A549 (cell line): ENCODE measurements around the gene RIPK4. TPM values are rescaled to one million over a fixed set of nuclear protein-coding genes. Genes with fewer than 3 reads are reported as not detected.
A peak's percentile ranks its signal among the peaks of the same experiment; 100 is the strongest.

Experiments used
- ATAC-seq, 2 experiments: fragments of 200-7000 bp in 1 of 2; fragments of >200 bp in 1 of 2; cut with Nextera tagmentation in 1 of 2; cut with Tn5 transposase in 1 of 2; 3 replicates each; pipeline versions ENCODE4 v1.8.0 to v1.9.1; 2018 to 2020; ENCODE audit warnings: mild to moderate bottlenecking in 1 of 2, moderate library complexity in 1 of 2
- CTCF ChIA-PET: fragments of 300-600 bp; sonication (Branson Sonifier 250); formaldehyde crosslinking; extraction: SDS; loops from one replicate; lab custom pipeline; 2021; ENCODE audit warnings: antibody characterized with exemption, inconsistent platforms; lab: Yijun Ruan, JAX
- POLR2A ChIA-PET: fragments of 350-600 bp; formaldehyde crosslinking; extraction: SDS; loops from one replicate; lab custom pipeline; 2021; ENCODE audit warnings: antibody characterized with exemption, inconsistent platforms; lab: Yijun Ruan, JAX
- DNase-seq, 2 experiments: peaks; one replicate each; pipeline versions ENCODE4 v3.0.0 to v3.0.0-alpha.2; 2011 to 2016; ENCODE audit warnings: low read depth in 1 of 2, low spot score in 1 of 2
- FAIRE-seq: peaks from 2 replicates; lab custom pipeline; 2011; peaks lifted over from hg19 to GRCh38; lab: Jason Lieb, UNC
- H3K27ac ChIP-seq, 2 experiments: fragments of >200 bp; sonication (Bioruptor Twin); formaldehyde crosslinking; 3 replicates each; pipeline ENCODE4 v1.5.1; 2016 to 2017
- H3K4me1 ChIP-seq: fragments of >200 bp; sonication (Bioruptor Twin); formaldehyde crosslinking; 3 replicates; pipeline ENCODE4 v1.6.1; 2016
- H3K4me2 ChIP-seq: fragments of >200 bp; sonication (Bioruptor Twin); formaldehyde crosslinking; 3 replicates; pipeline ENCODE4 v1.6.1; 2016
- H3K4me3 ChIP-seq: fragments of >200 bp; sonication (Bioruptor Twin); formaldehyde crosslinking; 3 replicates; pipeline ENCODE4 v1.5.1; 2016
- H3K9me3 ChIP-seq: fragments of >200 bp; sonication (Bioruptor Twin); formaldehyde crosslinking; 3 replicates; pipeline ENCODE4 v1.6.1; 2016
- ATOH8 ChIP-seq: fragments of 250-450 bp; sonication (Bioruptor Pico); IDR thresholded peaks from 2 replicates; pipeline ENCODE4 v1.5.0; 2020; ENCODE audit warnings: low read depth, mild to moderate bottlenecking, moderate library complexity
- CBX2 ChIP-seq: fragments of 200-600 bp; sonication (generic); IDR thresholded peaks from 2 replicates; pipeline ENCODE4 v1.6.1; 2016; ENCODE audit warnings: low read depth, mild to moderate bottlenecking, borderline replicate concordance
- CBX8 ChIP-seq: fragments of 200-600 bp; sonication (generic); IDR thresholded peaks from 2 replicates; pipeline ENCODE4 v1.6.1; 2016
- CHD4 ChIP-seq: fragments of 200-600 bp; sonication (generic); IDR thresholded peaks from 2 replicates; pipeline ENCODE4 v1.6.1; 2016; ENCODE audit warnings: antibody characterized with exemption, mild to moderate bottlenecking, borderline replicate concordance
- EP300 ChIP-seq, 2 experiments: fragments of >200 bp; sonication (Bioruptor Twin); formaldehyde crosslinking; IDR thresholded peaks; 2 replicates in 1 of 2; 3 replicates in 1 of 2; pipeline ENCODE4 v1.6.1; 2016 to 2017
- ESRRA ChIP-seq: fragments of 150-350 bp; IDR thresholded peaks from 2 replicates; pipeline ENCODE4 v1.6.1; 2014; ENCODE audit warnings: mild to moderate bottlenecking, low read length, borderline replicate concordance
- HEYL ChIP-seq: fragments of 250-450 bp; sonication (Bioruptor Pico); IDR thresholded peaks from 2 replicates; pipeline ENCODE4 v1.8.0; 2021; ENCODE audit warnings: mild to moderate bottlenecking, moderate library complexity
- JUN ChIP-seq, 2 experiments: fragments of >200 bp; sonication (Bioruptor Twin); formaldehyde crosslinking; IDR thresholded peaks; 2 replicates in 1 of 2; 3 replicates in 1 of 2; pipeline ENCODE4 v1.6.1; 2016 to 2017
- JUNB ChIP-seq: fragments of >200 bp; sonication (Bioruptor Twin); formaldehyde crosslinking; IDR thresholded peaks from 2 replicates; pipeline ENCODE4 v1.6.1; 2016
- KDM5A ChIP-seq: fragments of 200-600 bp; sonication (generic); IDR thresholded peaks from 2 replicates; pipeline ENCODE4 v1.6.1; 2016; ENCODE audit warnings: antibody characterized with exemption, mild to moderate bottlenecking
- MAZ ChIP-seq: fragments of 150-350 bp; IDR thresholded peaks from 2 replicates; pipeline ENCODE4 v1.6.1; 2014; ENCODE audit warnings: antibody characterized with exemption, low read depth, low read length, borderline replicate concordance
- MYC ChIP-seq: IDR thresholded peaks from 2 replicates; pipeline ENCODE4 v1.6.1; 2012; ENCODE audit warnings: mild to moderate bottlenecking, inconsistent platforms, low read length, improper control_type of control experiment, borderline replicate concordance
- NR3C1 ChIP-seq: fragments of >200 bp; sonication (Bioruptor Twin); formaldehyde crosslinking; IDR thresholded peaks from 3 replicates; pipeline ENCODE4 v1.6.1; 2017
- PHF8 ChIP-seq: fragments of 200-600 bp; sonication (generic); IDR thresholded peaks from 2 replicates; pipeline ENCODE4 v1.6.1; 2016; ENCODE audit warnings: low read depth, mild to moderate bottlenecking, antibody characterized with exemption, moderate library complexity, borderline replicate concordance
- POLR2A ChIP-seq: IDR thresholded peaks from 2 replicates; pipeline ENCODE4 v1.6.1; 2012; ENCODE audit warnings: mild to moderate bottlenecking, low read length
- RAD21 ChIP-seq, 2 experiments: fragments of >200 bp in 1 of 2; sonication (Bioruptor Twin) in 1 of 2; formaldehyde crosslinking in 1 of 2; IDR thresholded peaks in 1 of 2; conservative IDR thresholded peaks in 1 of 2; 2 replicates in 1 of 2; 3 replicates in 1 of 2; pipeline ENCODE4 v1.6.1; 2012 to 2018; ENCODE audit warnings: inconsistent platforms in 1 of 2
- RCOR1 ChIP-seq: fragments of 150-350 bp; IDR thresholded peaks from 2 replicates; pipeline ENCODE4 v1.6.1; 2014; ENCODE audit warnings: antibody characterized with exemption, low read length, low read depth
- SMC3 ChIP-seq: fragments of >200 bp; sonication (Bioruptor Twin); formaldehyde crosslinking; IDR thresholded peaks from 3 replicates; pipeline ENCODE4 v1.6.1; 2018; ENCODE audit warnings: inconsistent platforms
- TFCP2L1 ChIP-seq: fragments of 250-450 bp; sonication (Bioruptor Pico); IDR thresholded peaks from 2 replicates; pipeline ENCODE4 v1.5.0; 2021; ENCODE audit warnings: mild to moderate bottlenecking
- ZSCAN20 ChIP-seq: fragments of 250-450 bp; sonication (Bioruptor Pico); IDR thresholded peaks from 2 replicates; pipeline ENCODE4 v1.8.0; 2022; ENCODE audit warnings: mild to moderate bottlenecking, moderate library complexity
- WGBS: methylation state at CpG from one replicate; pipeline ENCODE4 v1.1.6; 2017; ENCODE audit errors: missing lambda C conversion rate; 5-methylcytosine and 5-hydroxymethylcytosine counted together
- polyA minus RNA-seq: library from RNA; depleted of rRNA, polyadenylated mRNA; stranded (reverse); fragments of >200 nt; gene quantifications from 2 replicates; pipeline ENCODE4 v1.2.3, GENCODE V29; 2011; rRNA and poly(A)+ RNA removed
- polyA plus RNA-seq, 4 experiments: library from polyadenylated mRNA; depleted of rRNA in 3 of 4; stranded (reverse); fragments of >200 nt; fragmentation: RNase III in 1 of 4; extraction: RNeasy Plus Mini Kit Qiagen cat#74134 plus additional on column Dnase treatment in 1 of 4; gene quantifications; 2 replicates in 3 of 4; 3 replicates in 1 of 4; pipeline ENCODE4 v1.2.3, GENCODE V29; 2011 to 2017
- TF ChIP-seq, protein P1 (sequence below): fragments of >200 bp; sonication (Bioruptor Twin); formaldehyde crosslinking; IDR thresholded peaks from 3 replicates; pipeline ENCODE4 v1.6.1; 2016
- TF ChIP-seq, protein P2 (sequence below): fragments of 150-350 bp; IDR thresholded peaks from 2 replicates; pipeline ENCODE4 v1.6.1; 2014; ENCODE audit warnings: low read depth, mild to moderate bottlenecking, low read length

Gene RIPK4
- 3.0 and 3.3 TPM in 2 replicates for polyA plus RNA-seq (2011; rRNA removed)
- 5.8 and 8.1 TPM in 2 replicates for polyA plus RNA-seq (2012; cell fraction: cytosol; rRNA removed)
- polyA plus RNA-seq (2012; cell fraction: nucleus; rRNA removed): 29.3 and 29.7 TPM in 2 replicates
- 5.1 to 6.4 TPM (median 5.7 TPM) in 3 replicates for polyA plus RNA-seq (2017; fragmentation: RNase III; extraction: RNeasy Plus Mini Kit Qiagen cat#74134 plus additional on column Dnase treatment)
- 5.0 and 8.3 TPM in 2 replicates for polyA minus RNA-seq

GRCh38 chr21:41766883-41767605 lies at the start of gene RIPK4:
RIPK4 (minus strand) TSS chr21:41767052; CDS start chr21:41767041, 11 bp downstream.
- under 1% methylated on average over 23 of the region's 53 CpGs for WGBS
- FAIRE-seq (no peak), DNase-seq (peak; percentile 60 to 76)
- POLR2A ChIA-PET: interaction anchor here (1.4 to 3.9 kb wide), 3 partner anchors 11 to 155 kb away, joined by 3 to 36 read pairs (median 6); no protein-coding TSS in a partner anchor
- peaks cover 42% of the 10 kb centered on the region for H3K4me1 ChIP-seq
- TF ChIP-seq ZSCAN20 (no peak), PHF8 (0 out of 2 replicates have a peak, but pooled peaks have one; percentile 35), MYC (0 out of 2 replicates have a peak, but pooled peaks have one; percentile 31), RCOR1 (no peak), KDM5A (no peak), ATOH8 (no peak), JUNB (no peak), POLR2A (peak; percentile 31), JUN (IDR thresholded peaks at IDR 0.05) (peak in 1 of 2 experiments; percentile 26; a peak in 1 of 5 replicates), NR3C1 (no peak), HEYL (no peak)
- TF ChIP-seq, all 56 proteins: peak for 4
- peak within 1 kb of the TSS; percentile 92 for H3K4me3 ChIP-seq
- H3K4me2 ChIP-seq: peak within 1 kb of the TSS; percentile 99
- H3K9me3 ChIP-seq: no peaks in the 10 kb centered on the region
- CTCF ChIA-PET: interaction anchor here (0.6 to 14.3 kb wide), 3 partner anchors 138 to 165 kb away, joined by 3 to 172 read pairs (median 4); no protein-coding TSS in a partner anchor
- peak within 1 kb of the TSS; percentile 74 to 92 for H3K27ac ChIP-seq
- peak; percentile 70 to 74 for ATAC-seq

- ChIA-PET POLR2A (no interaction called here), CTCF (interaction anchor here (0.5 to 8.5 kb wide), 48 partner anchors 8 to 533 kb away, joined by 3 to 127 read pairs (median 4); no protein-coding TSS in a partner anchor)
- WGBS: 91% methylated on average over 25 of the region's 50 CpGs
- H3K4me2 ChIP-seq: no peak overlapping the region
- no peak for DNase-seq
- H3K4me1 ChIP-seq: no peaks in the 10 kb centered on the region
- FAIRE-seq: no peak
- TF ChIP-seq, protein P1, sequence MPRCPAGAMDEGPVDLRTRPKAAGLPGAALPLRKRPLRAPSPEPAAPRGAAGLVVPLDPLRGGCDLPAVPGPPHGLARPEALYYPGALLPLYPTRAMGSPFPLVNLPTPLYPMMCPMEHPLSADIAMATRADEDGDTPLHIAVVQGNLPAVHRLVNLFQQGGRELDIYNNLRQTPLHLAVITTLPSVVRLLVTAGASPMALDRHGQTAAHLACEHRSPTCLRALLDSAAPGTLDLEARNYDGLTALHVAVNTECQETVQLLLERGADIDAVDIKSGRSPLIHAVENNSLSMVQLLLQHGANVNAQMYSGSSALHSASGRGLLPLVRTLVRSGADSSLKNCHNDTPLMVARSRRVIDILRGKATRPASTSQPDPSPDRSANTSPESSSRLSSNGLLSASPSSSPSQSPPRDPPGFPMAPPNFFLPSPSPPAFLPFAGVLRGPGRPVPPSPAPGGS: no peak
- TF ChIP-seq CHD4 (no peak), NR3C1 (no peak), TFCP2L1 (no peak), EP300 (IDR thresholded peaks at IDR 0.05) (no peak), MAZ (no peak), CBX8 (no peak), RAD21 (conservative IDR thresholded peaks at IDR 0.05 in 1 of 2, IDR thresholded peaks at IDR 0.05 in 1 of 2) (no peak), ESRRA (no peak), CBX2 (no peak), SMC3 (no peak)
- TF ChIP-seq, protein P2, sequence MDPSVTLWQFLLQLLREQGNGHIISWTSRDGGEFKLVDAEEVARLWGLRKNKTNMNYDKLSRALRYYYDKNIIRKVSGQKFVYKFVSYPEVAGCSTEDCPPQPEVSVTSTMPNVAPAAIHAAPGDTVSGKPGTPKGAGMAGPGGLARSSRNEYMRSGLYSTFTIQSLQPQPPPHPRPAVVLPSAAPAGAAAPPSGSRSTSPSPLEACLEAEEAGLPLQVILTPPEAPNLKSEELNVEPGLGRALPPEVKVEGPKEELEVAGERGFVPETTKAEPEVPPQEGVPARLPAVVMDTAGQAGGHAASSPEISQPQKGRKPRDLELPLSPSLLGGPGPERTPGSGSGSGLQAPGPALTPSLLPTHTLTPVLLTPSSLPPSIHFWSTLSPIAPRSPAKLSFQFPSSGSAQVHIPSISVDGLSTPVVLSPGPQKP: no peak
- TF ChIP-seq, all 56 proteins: peak for 0
- no peak overlapping the region for H3K4me3 ChIP-seq
- no peak overlapping the region for H3K27ac ChIP-seq
- H3K9me3 ChIP-seq: no peaks in the 10 kb centered on the region
- peak; percentile 16 to 17; a peak in 2 of 6 replicates for ATAC-seq
These were observed 49.1 kb upstream of the RIPK4 start for GRCh38 chr21:41815652-41816582.
